Fibroblast of mammary gland (primary cell): ENCODE data around the gene MFN2.
"Not testable (repeated sequence)": the region's sequence is repeated elsewhere in the genome, so short reads cannot be mapped to it uniquely, and the experiment has no call there.

Experiments
- DNase-seq: peaks from one replicate; pipeline ENCODE4 v3.0.0-alpha.2; 2010; ENCODE audit warnings: low read depth
- H3K4me3 ChIP-seq: 2 replicates; pipeline ENCODE4 v1.5.1; 2011; ENCODE audit warnings: low read depth, mild to moderate bottlenecking, low read length, moderate library complexity; ENCODE audit not compliant: control insufficient read depth
- TF ChIP-seq, protein P1 (sequence below): conservative IDR thresholded peaks from 2 replicates; pipeline ENCODE4 v1.5.1; 2011; ENCODE audit warnings: low read depth, low read length, inconsistent platforms; ENCODE audit not compliant: control insufficient read depth, insufficient read depth

MFN2 gene

DNA sequence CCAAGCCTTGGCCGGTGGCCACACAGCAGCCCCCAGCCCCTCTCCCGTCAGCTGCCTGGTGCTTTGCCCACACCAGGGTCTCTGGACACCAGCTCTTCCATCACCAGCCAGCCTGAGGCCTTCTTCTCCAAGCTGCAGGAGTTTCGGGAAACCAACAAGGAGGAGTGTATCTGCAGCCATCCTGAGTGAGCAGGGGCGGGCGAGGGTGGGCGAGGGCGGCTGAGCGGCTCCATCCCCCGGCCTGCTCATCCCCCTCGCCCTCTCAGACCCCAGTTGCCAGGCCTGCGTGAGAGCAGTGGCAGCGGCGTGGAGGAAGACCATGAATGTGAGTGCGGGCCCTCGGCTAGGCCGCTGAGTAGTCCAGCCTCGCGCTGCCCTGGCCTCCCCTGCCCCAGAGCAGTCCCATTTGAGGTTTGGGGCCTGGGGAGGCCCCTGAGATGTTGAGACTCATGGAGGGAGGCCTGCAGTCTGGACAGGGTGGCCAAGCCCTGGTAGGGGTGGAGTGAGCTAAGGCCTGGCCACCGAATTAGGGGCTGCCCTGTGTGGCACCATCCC is 48.8 kb downstream of the MFN2 start:
- no peak overlapping the region for H3K4me3 ChIP-seq
- TF ChIP-seq, protein P1, sequence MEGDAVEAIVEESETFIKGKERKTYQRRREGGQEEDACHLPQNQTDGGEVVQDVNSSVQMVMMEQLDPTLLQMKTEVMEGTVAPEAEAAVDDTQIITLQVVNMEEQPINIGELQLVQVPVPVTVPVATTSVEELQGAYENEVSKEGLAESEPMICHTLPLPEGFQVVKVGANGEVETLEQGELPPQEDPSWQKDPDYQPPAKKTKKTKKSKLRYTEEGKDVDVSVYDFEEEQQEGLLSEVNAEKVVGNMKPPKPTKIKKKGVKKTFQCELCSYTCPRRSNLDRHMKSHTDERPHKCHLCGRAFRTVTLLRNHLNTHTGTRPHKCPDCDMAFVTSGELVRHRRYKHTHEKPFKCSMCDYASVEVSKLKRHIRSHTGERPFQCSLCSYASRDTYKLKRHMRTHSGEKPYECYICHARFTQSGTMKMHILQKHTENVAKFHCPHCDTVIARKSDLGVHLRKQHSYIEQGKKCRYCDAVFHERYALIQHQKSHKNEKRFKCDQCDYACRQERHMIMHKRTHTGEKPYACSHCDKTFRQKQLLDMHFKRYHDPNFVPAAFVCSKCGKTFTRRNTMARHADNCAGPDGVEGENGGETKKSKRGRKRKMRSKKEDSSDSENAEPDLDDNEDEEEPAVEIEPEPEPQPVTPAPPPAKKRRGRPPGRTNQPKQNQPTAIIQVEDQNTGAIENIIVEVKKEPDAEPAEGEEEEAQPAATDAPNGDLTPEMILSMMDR = no peak
- no peak for DNase-seq

DNA sequence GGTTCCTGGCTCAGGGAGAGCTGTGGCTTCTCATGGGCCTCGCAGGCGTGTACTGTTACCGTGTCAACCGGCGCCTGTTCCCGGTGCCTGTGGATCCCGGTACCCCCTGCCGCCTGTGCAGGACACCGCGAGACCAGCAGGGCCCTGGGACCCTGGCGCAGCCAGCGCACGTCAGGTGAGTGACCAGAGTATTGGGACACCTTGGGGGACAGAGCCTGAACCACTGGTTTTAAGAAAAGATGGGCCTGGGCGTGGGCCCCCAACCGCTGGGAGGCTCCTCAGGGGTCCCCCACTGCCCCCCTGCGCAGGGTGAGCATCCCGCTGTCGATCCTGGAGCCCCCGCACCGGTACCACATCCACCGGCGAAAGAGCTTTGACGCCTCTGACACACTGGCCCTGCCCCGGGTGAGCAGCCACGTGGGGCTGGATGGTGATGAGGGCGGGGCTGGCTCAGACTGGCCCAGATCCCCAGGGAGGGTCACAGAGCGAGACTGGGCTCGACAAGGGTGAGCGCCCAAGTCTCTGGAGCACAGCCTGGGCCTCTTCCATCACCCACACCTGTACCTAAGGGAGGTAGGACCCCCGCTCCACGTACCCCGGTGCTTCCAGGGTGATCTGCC is 49.6 kb downstream of the MFN2 start:
- no peak for DNase-seq
- H3K4me3 ChIP-seq = no peak overlapping the region
- TF ChIP-seq, protein P1 = no peak

DNA sequence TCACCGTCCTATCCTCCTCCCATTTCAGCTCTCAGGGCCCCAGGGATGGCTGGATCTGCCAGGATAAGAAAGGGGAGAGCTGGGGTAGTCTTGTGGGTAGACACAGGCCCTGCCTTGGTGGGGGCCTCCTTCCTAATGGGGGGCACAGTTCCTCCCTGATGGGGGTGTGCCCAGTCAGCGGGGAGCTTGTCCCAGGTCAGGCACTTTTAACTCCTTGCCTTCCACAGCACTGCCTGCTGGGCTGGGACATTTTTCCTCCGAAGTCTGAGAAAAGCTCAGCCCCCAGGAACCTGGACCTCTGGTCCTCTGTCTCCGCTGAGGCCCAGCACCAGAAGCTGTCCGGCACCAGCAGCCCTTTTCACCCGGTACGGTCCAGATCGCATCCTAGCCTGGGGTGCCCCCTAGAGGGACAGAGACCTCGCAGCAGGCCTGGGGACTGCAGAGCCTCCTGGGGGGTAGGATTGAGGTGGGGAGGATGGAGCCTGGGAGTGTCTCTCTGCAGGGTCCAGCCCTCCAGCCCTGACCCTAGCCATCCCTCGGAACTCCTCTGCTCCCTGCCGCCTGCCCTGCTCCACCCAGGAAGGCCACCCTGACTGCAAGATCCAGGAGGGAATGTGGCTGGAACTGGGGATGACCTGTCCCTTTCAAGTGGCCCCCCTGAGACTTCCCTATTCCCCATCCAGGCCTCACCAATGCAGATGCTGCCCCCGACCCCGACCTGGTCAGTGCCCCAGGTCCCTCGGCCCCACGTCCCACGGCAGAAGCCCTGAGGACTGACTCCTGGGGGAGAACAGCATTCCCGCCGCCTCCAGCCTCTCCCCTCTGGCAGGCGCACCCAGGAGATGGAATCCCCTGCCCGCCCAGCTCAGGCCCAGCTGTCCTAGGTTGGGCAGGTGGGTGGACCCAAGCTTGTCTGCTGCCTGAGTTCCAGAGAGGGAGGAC is 51.1 kb downstream of the MFN2 start:
- TF ChIP-seq, protein P1 = peak; percentile 67
- DNase-seq = peak; percentile 45

DNA sequence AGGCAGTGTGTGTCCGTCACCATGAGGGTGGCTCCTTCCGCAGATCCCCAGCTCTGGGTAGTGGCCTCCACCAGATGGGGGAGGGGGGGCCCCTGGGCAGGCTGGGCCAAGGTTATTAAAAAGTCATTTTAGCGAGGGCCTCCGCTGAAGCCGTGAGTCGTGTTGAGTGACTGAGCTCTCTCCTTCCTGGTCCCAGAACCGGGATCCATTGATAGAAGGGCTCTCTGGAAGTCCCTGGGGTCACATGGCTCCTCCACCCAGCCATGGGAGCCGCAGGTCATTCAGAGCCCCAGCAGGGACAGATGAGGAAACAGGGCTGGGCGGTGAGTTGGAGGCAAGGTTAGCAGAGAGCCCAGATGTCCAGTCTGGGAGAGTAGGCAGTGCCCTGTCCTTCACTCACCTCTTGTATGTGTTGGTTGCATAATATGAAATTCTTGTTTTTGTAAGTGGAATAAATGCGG is 51.9 kb downstream of the MFN2 start:
- DNase-seq = no peak
- TF ChIP-seq, protein P1 = no peak
- H3K4me3 ChIP-seq = no peak overlapping the region

More for the DNA sequence above, 51.1 kb downstream of the MFN2 start:
- no peak overlapping the region for H3K4me3 ChIP-seq

DNA sequence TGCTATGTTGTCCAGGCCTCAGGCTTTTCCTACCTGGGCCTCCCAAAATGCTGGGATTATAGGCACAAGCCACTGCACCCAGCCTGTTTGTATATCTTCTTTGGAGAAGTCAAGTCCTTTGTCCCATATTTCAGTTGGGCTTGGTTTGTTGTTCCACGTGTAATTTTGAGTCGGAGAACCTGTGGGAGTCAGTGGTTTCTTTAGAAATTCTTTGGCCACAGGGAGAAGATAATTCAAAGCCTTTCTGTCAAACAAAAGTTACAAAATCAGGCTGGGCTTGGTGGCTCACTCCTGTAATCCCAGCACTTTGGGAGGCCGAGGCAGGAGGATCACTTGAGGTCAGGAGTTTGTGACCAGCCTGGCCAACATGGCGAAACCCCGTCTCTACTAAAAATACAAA is 53.2 kb downstream of the MFN2 start:
- peak; percentile 44 for DNase-seq
- not testable (repeated sequence) for H3K4me3 ChIP-seq

DNA sequence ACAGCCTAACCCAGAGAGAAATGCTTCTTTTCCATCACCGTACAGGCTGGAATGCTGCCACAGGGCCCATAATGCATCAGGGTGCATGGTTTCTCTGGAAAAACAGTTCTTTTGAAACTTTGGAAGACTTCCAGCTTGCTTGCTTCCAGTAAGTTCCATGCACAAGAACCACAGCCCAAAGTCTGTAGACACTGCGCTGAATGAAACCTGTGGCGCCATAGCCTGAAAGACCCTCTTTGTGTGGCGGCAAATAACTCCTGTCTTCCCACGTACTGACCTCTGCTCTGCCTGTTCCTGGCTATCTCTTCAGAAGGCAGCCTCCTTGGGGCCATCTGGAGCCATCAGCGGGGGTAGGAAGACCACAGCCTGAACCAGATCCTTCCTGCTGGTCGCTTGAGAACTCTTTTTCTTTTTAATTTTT is 54.1 kb downstream of the MFN2 start:
- H3K4me3 ChIP-seq = no peak overlapping the region
- TF ChIP-seq, protein P1 = no peak
- peak; percentile 66 for DNase-seq

DNA sequence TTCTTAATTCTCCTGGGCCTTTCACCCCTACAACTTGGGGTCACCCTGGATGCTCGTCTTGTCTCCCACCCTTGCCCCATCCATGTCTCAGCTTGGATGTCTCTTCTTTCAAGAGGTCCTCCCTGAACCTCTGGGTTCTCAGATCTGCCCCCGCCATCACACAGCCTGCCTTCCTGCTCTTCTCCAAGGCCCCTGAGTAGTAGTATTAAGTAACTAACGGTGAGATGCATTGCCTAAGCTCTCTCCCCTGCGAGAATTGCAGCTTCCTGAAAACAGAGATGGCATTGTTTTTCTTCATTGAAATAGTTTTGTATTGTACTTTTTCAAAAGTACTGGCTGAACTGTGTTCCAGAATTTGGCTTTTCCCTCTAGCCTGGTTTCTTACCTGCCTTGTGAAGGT is 55.1 kb downstream of the MFN2 start:
- DNase-seq = no peak
- H3K4me3 ChIP-seq = no peak overlapping the region
- TF ChIP-seq, protein P1 = no peak
